Measurements from ENCODE around the gene TMEM130. TPM values are rescaled to one million over a fixed set of nuclear protein-coding genes. Genes with fewer than 3 reads are reported as not detected.
A peak's percentile ranks its signal among the peaks of the same experiment; 100 is the strongest.

Gene TMEM130
- total and polyA plus RNA-seq, 2 experiments from 2014 or later, result 1.5 to 2.0 TPM

DNA sequence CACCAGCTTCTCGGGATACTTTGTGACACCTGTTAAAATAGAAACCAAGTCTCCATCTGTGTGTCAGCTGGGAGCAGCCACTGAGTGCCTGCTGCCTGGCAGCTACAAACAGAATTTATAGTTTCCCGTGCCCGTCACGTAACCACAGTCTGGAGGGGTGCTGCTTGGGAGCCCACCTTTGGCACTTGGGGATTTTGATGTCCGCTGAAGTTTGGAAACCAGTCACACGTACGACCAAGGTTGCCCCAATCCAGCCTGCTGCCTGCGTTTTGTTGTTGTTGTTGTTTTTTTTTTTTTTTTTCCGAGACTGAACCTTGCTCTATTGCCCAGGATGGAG is 10.1 kb upstream of the TMEM130 start (continued):
- TF ChIP-seq EZH2 (IDR thresholded peaks at IDR 0.05; ENCODE audit: low read depth, unreplicated experiment), result no peak
- TF ChIP-seq, protein P1, sequence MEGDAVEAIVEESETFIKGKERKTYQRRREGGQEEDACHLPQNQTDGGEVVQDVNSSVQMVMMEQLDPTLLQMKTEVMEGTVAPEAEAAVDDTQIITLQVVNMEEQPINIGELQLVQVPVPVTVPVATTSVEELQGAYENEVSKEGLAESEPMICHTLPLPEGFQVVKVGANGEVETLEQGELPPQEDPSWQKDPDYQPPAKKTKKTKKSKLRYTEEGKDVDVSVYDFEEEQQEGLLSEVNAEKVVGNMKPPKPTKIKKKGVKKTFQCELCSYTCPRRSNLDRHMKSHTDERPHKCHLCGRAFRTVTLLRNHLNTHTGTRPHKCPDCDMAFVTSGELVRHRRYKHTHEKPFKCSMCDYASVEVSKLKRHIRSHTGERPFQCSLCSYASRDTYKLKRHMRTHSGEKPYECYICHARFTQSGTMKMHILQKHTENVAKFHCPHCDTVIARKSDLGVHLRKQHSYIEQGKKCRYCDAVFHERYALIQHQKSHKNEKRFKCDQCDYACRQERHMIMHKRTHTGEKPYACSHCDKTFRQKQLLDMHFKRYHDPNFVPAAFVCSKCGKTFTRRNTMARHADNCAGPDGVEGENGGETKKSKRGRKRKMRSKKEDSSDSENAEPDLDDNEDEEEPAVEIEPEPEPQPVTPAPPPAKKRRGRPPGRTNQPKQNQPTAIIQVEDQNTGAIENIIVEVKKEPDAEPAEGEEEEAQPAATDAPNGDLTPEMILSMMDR (conservative IDR thresholded peaks at IDR 0.05; ENCODE audit: low read depth in 2 of 2), result no peak

DNA sequence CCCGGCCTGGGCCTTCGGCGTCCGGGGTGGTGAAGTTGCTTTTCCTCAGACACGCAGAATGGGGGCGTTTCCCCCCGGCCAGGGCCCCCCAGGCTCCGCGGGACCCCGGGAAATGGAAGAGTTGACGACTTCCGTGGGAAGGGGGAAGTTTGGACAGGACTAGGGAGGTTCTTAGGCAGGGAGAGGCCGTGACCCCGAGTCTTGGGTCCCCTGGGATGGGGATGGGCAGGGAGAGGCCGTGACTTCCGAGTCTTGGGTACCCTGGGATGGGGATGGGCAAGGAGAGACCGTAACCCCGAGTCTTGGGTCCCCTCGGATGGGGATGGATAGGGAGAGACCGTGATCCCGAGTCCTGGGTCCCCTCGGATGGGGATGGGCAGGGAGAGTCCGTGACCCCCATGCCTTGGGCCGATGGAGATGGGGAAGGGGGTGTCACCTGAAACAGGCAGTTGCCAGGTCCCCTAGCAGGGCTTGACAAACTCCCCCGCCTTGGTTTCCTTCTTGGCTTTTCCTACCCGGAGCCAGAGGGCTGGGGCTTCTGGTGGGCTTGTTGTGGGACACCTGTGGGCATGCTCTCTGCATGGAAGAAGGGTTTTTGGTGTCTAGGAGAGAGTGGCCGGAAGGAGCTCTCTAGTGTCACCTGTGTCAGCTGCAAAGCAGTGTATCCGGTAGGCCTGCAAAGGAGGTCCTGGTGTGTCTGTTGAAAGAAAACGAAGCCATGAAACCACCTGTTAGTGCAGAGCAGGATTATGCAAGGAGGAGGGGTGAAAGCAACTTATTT is 9.6 kb upstream of the TMEM130 start:
- peaks cover 15% of the 10 kb centered on the region for H4K20me1 ChIP-seq (replicated peaks; ENCODE audit: insufficient read depth)
- peaks cover 19% of the 10 kb centered on the region for H3K36me3 ChIP-seq (ENCODE audit: insufficient read depth)
- Mint-ChIP-seq H3K9me3 (no peaks in the 10 kb centered on the region), H3K4me3 (peak overlapping the region; percentile 89), H3K27ac (peak overlapping the region; percentile 72), H3K27me3 (ENCODE audit: insufficient read depth, low read depth, poor library complexity) (peaks cover 5% of the 10 kb centered on the region), H3K4me1 (peaks cover 11% of the 10 kb centered on the region; the same call in 2 of the 3 replicates), H3K36me3 (ENCODE audit: low read depth) (peaks cover 37% of the 10 kb centered on the region)
- H3K27ac ChIP-seq (ENCODE audit: low read depth), result no peak overlapping the region
- H3K4me3 ChIP-seq, result peak overlapping the region; percentile 92
- no peaks in the 10 kb centered on the region for H3K9me2 ChIP-seq (ENCODE audit: insufficient read depth)
- peaks cover 3% of the 10 kb centered on the region for H3K4me1 ChIP-seq (ENCODE audit: insufficient read depth)
- DNase-seq (ENCODE audit: low spot score) (peak; percentile 51), ATAC-seq (peak; percentile 37)
- no peaks in the 10 kb centered on the region for H3K27me3 ChIP-seq (ENCODE audit: insufficient read depth)
- H2AFZ ChIP-seq, result no peak overlapping the region
- no peaks in the 10 kb centered on the region for H3F3A ChIP-seq (replicated peaks; ENCODE audit: low read depth)
- no peak for TF ChIP-seq ZNF331 (CRISPR knock-in tag; IDR thresholded peaks at IDR 0.05; ENCODE audit: low read depth)
- TF ChIP-seq, protein P2, sequence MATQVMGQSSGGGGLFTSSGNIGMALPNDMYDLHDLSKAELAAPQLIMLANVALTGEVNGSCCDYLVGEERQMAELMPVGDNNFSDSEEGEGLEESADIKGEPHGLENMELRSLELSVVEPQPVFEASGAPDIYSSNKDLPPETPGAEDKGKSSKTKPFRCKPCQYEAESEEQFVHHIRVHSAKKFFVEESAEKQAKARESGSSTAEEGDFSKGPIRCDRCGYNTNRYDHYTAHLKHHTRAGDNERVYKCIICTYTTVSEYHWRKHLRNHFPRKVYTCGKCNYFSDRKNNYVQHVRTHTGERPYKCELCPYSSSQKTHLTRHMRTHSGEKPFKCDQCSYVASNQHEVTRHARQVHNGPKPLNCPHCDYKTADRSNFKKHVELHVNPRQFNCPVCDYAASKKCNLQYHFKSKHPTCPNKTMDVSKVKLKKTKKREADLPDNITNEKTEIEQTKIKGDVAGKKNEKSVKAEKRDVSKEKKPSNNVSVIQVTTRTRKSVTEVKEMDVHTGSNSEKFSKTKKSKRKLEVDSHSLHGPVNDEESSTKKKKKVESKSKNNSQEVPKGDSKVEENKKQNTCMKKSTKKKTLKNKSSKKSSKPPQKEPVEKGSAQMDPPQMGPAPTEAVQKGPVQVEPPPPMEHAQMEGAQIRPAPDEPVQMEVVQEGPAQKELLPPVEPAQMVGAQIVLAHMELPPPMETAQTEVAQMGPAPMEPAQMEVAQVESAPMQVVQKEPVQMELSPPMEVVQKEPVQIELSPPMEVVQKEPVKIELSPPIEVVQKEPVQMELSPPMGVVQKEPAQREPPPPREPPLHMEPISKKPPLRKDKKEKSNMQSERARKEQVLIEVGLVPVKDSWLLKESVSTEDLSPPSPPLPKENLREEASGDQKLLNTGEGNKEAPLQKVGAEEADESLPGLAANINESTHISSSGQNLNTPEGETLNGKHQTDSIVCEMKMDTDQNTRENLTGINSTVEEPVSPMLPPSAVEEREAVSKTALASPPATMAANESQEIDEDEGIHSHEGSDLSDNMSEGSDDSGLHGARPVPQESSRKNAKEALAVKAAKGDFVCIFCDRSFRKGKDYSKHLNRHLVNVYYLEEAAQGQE (IDR thresholded peaks at IDR 0.05; ENCODE audit: unreplicated experiment), result no peak
- TF ChIP-seq, protein P1 (conservative IDR thresholded peaks at IDR 0.05; ENCODE audit: low read depth in 2 of 2), result 0 out of 4 replicates have a peak, but pooled peaks of 1 of the 2 experiments have one; percentile 7
- no peak for TF ChIP-seq ZNF114 (CRISPR knock-in tag; IDR thresholded peaks at IDR 0.05)
- TF ChIP-seq POLR2AphosphoS5 (IDR thresholded peaks at IDR 0.05; ENCODE audit: low read depth), result no peak
- TF ChIP-seq STAT1 (IDR thresholded peaks at IDR 0.05; ENCODE audit: unreplicated experiment), result no peak
- peaks cover 28% of the 10 kb centered on the region for H3K79me2 ChIP-seq (replicated peaks; ENCODE audit: insufficient read depth)
- H3K4me2 ChIP-seq, result peak overlapping the region; percentile 93
